GM19043 (cell line): ENCODE data around the gene YES1.
A peak's percentile ranks its signal among the peaks of the same experiment; 100 is the strongest.
"Not testable (repeated sequence)": the region's sequence is repeated elsewhere in the genome, so short reads cannot be mapped to it uniquely, and the experiment has no call there.

ENCODE experiments used
- ATAC-seq: cut with Tn5 transposase; IDR thresholded peaks from one replicate; pipeline ENCODE4 v1.9.1; 2021; ENCODE audit warnings: low read depth; ENCODE audit not compliant: unreplicated experiment

The YES1 gene

GRCh38 chr18:741931-742512 lies 70.0 kb downstream of the YES1 start:
- ATAC-seq: peak; percentile 82

GRCh38 chr18:732371-732770 lies 79.7 kb downstream of the YES1 start:
- ATAC-seq: no peak

GRCh38 chr18:731185-731584 lies 80.9 kb downstream of the YES1 start:
- no peak for ATAC-seq

- ATAC-seq: no peak
These were observed 81.3 kb downstream of the YES1 start for GRCh38 chr18:730692-731091.

- not testable (repeated sequence) for ATAC-seq
These were observed 81.9 kb downstream of the YES1 start for GRCh38 chr18:730120-730519.

DNA sequence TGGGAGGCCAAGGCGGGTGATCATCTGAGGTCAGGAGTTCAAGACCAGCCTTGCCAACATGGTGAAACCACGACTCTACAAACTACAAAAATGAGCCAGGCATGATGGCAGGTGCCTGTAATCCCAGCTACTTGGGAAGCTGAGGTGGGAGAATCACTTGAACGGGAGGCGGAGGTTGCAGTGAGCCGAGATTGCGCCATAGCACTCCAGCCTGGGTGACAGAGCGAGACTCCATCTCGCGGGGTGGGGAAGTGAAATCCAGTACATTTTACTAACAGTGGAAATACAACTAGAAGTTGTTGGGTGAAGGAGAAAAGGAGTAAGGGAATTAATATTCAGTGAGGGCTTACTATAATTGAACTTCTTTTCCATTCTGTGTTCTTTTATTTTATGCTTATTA lies 86.4 kb downstream of the YES1 start:
- no peak for ATAC-seq

DNA sequence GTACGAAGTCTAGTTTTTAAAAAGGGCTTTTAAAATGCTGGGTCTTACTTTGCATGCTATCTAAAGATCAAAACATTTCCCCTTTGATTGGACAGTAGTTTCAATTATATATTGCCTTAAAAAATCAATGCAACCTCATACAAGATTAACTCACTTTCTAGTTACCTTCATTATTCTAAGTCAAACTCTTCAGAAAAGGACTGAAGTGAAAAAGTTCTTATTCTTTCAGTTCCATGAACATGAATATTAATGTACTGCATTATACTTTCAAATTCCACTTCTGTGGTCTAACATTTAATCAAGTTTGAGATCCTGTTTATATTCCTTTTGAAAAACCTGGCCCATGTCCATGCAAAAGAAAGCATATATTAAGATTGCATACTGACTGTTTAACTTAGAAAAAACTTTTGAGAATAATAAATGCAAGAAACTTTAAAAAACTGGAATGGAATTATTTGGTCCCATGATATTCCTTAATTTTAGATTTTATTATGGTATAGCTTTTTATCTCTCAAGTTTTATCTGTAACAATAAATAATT lies 88.4 kb downstream of the YES1 start:
- ATAC-seq: no peak

GRCh38 chr18:717003-717402 lies 95.0 kb downstream of the YES1 start:
- ATAC-seq: no peak

- no peak for ATAC-seq
These were observed 96.4 kb downstream of the YES1 start for GRCh38 chr18:715626-716025.

DNA sequence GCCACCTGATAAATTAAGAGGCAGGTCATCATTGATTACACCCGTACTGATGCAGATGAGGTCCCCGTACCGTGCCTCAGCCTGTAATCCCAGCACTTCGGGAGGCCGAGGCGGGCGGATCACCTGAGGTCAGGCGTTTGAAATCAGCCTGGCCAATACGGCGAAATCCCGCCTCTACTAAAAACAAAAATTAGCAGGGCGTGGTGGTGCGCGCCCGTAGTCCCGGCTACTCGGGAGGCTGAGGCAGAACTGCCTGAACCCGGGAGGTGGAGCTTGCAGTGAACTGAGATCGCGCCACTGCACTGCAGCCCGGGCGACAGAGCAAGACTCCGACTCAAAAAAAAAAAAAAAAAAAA lies 98.9 kb downstream of the YES1 start:
- ATAC-seq: no peak

- ATAC-seq: peak; percentile 75
These were observed 99.5 kb downstream of the YES1 start, which contains the start of gene ENOSF1 for GRCh38 chr18:712401-713134. TSS of gene ENOSF1 (minus strand) at chr18:712630. CDS start at chr18:712587, 43 bp downstream.

GRCh38 chr18:711657-712400 lies 100.2 kb downstream of the YES1 start:
- ATAC-seq: peak; percentile 65

DNA sequence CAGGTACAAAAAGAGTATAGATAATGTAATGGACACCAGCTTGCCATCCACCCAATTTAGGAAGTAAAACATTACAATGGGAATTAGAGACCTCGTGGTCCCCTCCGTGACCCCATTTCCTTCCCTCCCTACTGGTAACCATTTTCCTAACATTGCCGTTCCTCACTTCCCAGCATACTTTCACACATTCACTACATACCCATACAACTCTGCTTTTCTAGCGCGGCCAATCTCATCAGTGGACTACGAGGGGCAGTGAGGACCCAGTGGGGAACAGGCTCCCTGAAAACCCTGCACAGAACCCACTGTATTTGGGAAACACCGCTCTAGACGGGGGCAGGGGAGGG lies 100.8 kb downstream of the YES1 start:
- no peak for ATAC-seq

DNA sequence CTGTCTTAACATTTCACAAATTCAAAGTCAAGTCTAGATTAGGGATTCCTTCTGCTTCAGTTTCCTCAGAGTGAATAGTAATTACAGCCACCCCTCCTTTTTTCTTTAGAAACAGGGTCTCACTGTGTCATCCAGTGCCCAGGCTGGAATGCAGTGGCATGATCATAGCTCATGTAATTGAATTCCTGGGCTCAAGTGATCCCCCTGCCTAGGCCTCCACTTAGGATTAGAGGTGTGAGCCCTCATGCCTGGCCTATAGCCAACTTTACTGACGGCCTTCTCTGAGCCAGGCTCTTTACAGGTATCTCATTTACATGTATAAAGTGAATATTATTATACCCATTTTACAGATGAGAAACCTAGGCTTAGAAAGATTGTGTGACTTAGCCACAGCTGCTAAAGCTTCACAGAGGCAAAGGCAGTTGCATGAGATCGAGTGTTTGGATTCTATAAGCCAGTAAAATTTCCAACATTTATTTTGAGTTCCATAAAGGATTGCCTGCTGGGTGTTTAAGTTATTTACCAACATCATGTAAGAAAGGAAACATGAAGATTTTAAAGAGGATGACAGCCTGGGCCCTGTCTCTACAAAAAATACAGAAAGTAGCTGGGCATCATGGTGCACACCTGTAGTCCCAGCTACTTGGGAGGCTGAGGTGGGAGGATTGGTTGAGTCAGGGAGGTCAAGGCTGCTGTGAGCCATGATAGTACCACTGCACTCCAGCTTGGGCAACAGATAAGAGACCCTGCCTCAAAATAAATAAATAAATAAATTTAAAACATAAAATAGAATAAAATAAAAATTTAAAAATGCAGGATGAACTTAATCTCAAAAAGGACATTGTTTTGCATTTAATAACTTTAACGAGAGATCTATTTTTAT lies 101.4 kb downstream of the YES1 start:
- no peak for ATAC-seq

DNA sequence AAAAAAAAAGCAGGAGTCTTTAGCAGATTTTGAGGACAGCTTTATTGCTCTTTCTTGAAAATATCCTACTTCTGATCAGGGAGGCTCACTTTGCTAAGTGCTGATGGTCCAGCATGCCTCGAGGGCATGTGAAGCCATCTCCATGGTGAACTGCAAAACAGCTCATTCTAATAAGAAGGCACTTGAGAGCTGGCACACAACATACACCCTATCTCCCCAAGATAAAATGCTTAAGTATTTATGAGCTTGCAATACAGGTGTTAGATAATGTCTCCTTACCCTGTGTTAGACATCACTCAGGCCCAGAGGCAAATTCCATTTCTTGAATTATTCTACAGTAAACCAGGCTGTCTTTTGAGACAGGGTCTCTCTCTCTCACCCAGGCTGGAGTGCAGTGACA lies 102.3 kb downstream of the YES1 start:
- no peak for ATAC-seq

DNA sequence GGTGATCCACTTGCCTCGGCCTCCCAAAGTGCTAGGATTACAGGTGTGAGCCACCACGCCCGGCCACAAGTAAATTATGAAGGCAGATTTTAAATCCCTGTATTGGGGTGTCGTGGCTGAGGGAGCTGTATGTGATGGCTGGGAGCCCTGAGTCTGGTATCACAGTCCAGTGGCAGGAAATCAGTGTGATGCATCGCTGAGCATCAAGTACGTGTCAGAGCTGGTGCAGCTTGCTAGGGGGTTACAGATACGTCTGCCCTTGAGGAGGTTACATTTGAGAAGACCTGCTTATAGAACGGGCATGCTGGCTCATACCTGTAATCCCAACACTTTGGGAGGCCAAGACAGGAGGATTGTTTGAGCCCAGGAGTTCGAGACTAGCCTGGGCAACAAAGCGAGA lies 103.9 kb downstream of the YES1 start:
- no peak for ATAC-seq

DNA sequence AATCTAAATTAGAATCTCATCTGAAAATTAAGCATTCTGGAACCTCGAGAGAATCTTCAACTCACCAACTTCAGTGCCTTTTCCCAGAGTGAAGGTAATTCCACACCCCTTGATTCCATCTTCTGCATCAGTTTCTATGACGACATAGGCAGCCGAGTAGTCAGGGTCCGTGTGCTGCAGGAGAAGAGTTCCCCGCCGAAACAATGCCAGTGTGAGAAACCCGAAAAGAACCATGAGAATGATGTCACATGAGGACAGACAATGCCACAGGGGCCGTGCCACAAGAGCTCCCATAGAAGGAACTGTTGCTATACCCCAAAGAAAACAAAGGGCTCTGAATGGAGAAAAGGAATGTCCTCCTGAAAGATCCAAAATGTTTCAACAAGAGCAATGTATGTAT lies 105.6 kb downstream of the YES1 start:
- ATAC-seq: no peak

DNA sequence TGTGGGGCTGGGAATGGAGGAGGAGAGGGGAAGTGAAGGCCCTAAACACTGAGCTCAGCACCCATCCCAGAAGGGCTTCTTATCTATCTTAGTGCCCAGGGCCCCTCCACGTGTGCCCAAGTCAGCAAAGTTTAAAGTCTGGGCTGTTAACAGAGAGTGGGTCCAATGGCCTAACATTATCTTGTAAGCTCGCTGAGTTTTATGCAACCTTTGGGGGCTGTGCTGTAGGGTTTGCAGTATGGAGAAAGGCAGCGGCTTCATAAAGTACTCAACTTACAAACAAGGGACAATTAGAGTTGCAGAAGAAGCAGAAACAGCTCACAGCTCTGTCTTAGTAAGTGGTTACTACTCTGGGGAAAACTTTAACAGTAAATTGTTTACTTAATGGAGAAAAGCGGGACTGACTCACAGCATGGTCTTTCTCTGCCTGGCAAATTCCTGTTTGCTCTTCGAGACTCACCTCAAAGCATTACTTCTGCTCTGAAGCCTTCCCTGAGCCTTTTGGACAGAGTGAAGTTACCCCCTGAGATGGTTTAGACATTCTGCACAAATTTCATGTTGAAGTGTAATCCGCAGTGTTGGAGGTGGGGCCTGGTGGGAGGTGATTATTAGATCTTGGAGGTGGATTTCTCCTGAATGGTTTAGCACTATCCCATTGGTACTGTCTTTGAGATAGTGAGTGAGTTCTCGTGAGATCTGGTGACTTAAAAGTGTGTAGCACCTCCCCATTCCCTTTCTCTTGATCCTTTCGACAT lies 108.7 kb downstream of the YES1 start:
- ATAC-seq: no peak

DNA sequence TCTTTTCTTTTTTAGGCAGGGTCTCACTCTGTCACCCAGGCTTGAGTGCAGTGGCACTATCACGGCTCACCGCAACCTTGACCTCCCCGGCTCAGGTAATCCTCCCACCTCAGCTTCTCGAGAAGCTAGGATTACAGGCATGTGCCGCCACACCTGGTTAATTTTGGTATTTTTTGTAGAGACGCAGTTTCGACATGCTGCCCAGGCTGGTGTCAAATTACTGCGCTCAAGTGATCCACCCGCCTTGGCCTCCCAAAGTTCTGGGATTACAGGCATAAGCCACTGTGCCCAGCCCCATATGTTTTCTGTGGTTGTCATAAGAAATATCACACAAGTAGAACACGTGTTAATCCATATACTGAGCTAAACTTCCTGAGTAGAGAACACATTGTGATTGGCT lies 114.2 kb downstream of the YES1 start:
- ATAC-seq: no peak

DNA sequence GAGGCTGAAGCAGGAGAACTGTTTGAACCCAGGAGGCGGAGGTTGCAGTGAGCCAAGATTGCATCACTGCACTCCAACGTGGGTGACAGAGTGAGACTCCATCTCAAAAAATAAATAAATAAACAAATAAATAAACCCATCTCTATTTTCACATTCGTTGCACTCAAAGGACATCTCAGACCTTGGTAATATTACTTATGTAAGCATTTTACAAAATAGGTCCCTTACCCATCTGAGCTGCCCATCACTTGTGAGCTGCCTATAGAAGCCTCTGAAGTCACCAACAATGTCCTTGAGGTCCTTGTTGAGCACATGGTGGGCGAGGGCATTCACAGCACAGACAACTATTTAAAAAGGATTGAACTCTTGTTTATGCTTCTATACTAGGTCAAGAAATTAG lies 115.0 kb downstream of the YES1 start:
- no peak for ATAC-seq
